CD4-positive, alpha-beta T cell treated with Interleukin-6 at 100 ng/mL for 8 hours (primary cell): Measurements from ENCODE around the gene FBN2.
"Not testable (repeated sequence)": the region's sequence is repeated elsewhere in the genome, so short reads cannot be mapped to it uniquely, and the experiment has no call there.

Experiments
- DNase-seq: peaks from one replicate; pipeline ENCODE4 v3.0.0-alpha.2; 2020; ENCODE audit warnings: mixed read lengths, low spot score

The FBN2 gene

GRCh38 chr5:128534726-128535125 lies 3.3 kb downstream of the FBN2 start:
- DNase-seq, result no peak

GRCh38 chr5:128532776-128533175 lies 5.3 kb downstream of the FBN2 start:
- DNase-seq, result no peak

GRCh38 chr5:128532127-128532526 lies 5.9 kb downstream of the FBN2 start:
- no peak for DNase-seq

- no peak for DNase-seq
Observed at GRCh38 chr5:128528637-128529255, 9.3 kb downstream of the FBN2 start.

- no peak for DNase-seq
Observed at GRCh38 chr5:128528126-128528525, 9.9 kb downstream of the FBN2 start.

- DNase-seq, result no peak
Observed at GRCh38 chr5:128527077-128527476, 11.0 kb downstream of the FBN2 start.

GRCh38 chr5:128522336-128522735 lies 15.7 kb downstream of the FBN2 start:
- no peak for DNase-seq

- no peak for DNase-seq
Observed at GRCh38 chr5:128519827-128520226, 18.2 kb downstream of the FBN2 start.

GRCh38 chr5:128516978-128517377 lies 21.1 kb downstream of the FBN2 start:
- DNase-seq, result no peak

- no peak for DNase-seq
Observed at GRCh38 chr5:128513806-128514205, 24.2 kb downstream of the FBN2 start.

GRCh38 chr5:128512894-128513293 lies 25.2 kb downstream of the FBN2 start:
- no peak for DNase-seq

GRCh38 chr5:128506643-128507042 lies 31.4 kb downstream of the FBN2 start:
- DNase-seq, result no peak

- not testable (repeated sequence) for DNase-seq
Observed at GRCh38 chr5:128503727-128504126, 34.3 kb downstream of the FBN2 start.

- DNase-seq, result no peak
Observed at GRCh38 chr5:128498844-128499455, 39.1 kb downstream of the FBN2 start.

- DNase-seq, result no peak
Observed at GRCh38 chr5:128494516-128494915, 43.5 kb downstream of the FBN2 start.

- DNase-seq, result no peak
Observed at GRCh38 chr5:128493657-128494329, 44.3 kb downstream of the FBN2 start.

GRCh38 chr5:128491291-128491690 lies 46.8 kb downstream of the FBN2 start:
- DNase-seq, result no peak

GRCh38 chr5:128490761-128491160 lies 47.3 kb downstream of the FBN2 start:
- DNase-seq, result no peak

- DNase-seq, result no peak
Observed at GRCh38 chr5:128487041-128487440, 51.0 kb downstream of the FBN2 start.

GRCh38 chr5:128483738-128484137 lies 54.3 kb downstream of the FBN2 start:
- DNase-seq, result no peak

- DNase-seq, result no peak
Observed at GRCh38 chr5:128480906-128481633, 57.0 kb downstream of the FBN2 start.

GRCh38 chr5:128480158-128480557 lies 57.9 kb downstream of the FBN2 start:
- DNase-seq, result no peak
